B cell (primary cell): Measurements from ENCODE around the gene TFAP2C. TPM values are rescaled to one million over a fixed set of nuclear protein-coding genes. Genes with fewer than 3 reads are reported as not detected.

Experiments used
- ATAC-seq: fragments of 200-7000 bp; cut with Tn5 transposase; one replicate; pipeline ENCODE4 v1.10.0; 2021; ENCODE audit warnings: low read depth, mild to moderate bottlenecking, moderate number of reproducible peaks, moderate library complexity
- CTCF ChIA-PET: fragments of 350-600 bp; sonication (Branson Sonifier 250); formaldehyde crosslinking; loops from one replicate; lab custom pipeline; 2021; ENCODE audit warnings: antibody characterized with exemption, inconsistent platforms; lab: Charles Lee
- POLR2A ChIA-PET: fragments of 350-600 bp; sonication (Branson Sonifier 250); formaldehyde crosslinking; loops from one replicate; lab custom pipeline; 2021; ENCODE audit warnings: antibody characterized with exemption; lab: Charles Lee
- DNase-seq: peaks from one replicate; pipeline ENCODE4 v3.0.0; 2013
- H2AFZ ChIP-seq: 2 replicates; pipeline ENCODE4 v1.6.1; 2012; ENCODE audit warnings: mild to moderate bottlenecking, low read depth, low read length; ENCODE audit not compliant: insufficient read depth, poor library complexity, severe bottlenecking
- H3K27ac ChIP-seq, 2 donors: 1 replicate in 1 of 2; 2 replicates in 1 of 2; pipeline ENCODE4 v1.5.1; 2012 to 2013; ENCODE audit warnings: low read length in 2 of 2, mild to moderate bottlenecking in 2 of 2, moderate library complexity in 1 of 2
- H3K27me3 ChIP-seq, 4 experiments: fragments of 200-600 bp in 1 of 4; sonication (generic) in 1 of 4; replicated peaks in 1 of 4; 1 replicate in 2 of 4; 2 replicates in 2 of 4; pipeline versions ENCODE4 v1.6.1 to v1.7.0; 2013 to 2016; ENCODE audit warnings: low read length in 3 of 4, mild to moderate bottlenecking in 2 of 4, mixed read lengths in 1 of 4, moderate library complexity in 1 of 4; ENCODE audit not compliant: insufficient read depth in 4 of 4, control insufficient read depth in 3 of 4; ENCODE audit errors: control extremely low read depth in 1 of 4
- H3K36me3 ChIP-seq, 2 experiments: replicated peaks in 1 of 2; 1 replicate in 1 of 2; 2 replicates in 1 of 2; pipeline versions ENCODE4 v1.6.1 to v1.7.1; 2013; ENCODE audit warnings: low read length in 1 of 2; ENCODE audit not compliant: insufficient read depth in 2 of 2, control insufficient read depth in 1 of 2; ENCODE audit errors: control extremely low read depth in 1 of 2, extremely low read depth in 1 of 2
- H3K4me1 ChIP-seq, 2 donors: fragments of 200-600 bp in 1 of 2; sonication (generic) in 1 of 2; 1 replicate in 1 of 2; 2 replicates in 1 of 2; pipeline versions ENCODE4 v1.5.1 to v1.6.1; 2013 to 2017; ENCODE audit warnings: low read length in 2 of 2; ENCODE audit not compliant: control insufficient read depth in 2 of 2, insufficient read depth in 2 of 2
- H3K4me2 ChIP-seq: replicated peaks from 2 replicates; pipeline ENCODE3; 2012; ENCODE audit warnings: mild to moderate bottlenecking, low read depth, low read length; ENCODE audit not compliant: poor library complexity, severe bottlenecking
- H3K4me3 ChIP-seq, 5 experiments: fragments of 200-600 bp in 1 of 5; sonication (generic) in 1 of 5; 1 replicate in 3 of 5; 2 replicates in 2 of 5; pipeline versions ENCODE4 v1.5.1 to v1.7.0; 2011 to 2016; ENCODE audit warnings: low read length in 4 of 5, mild to moderate bottlenecking in 4 of 5, low read depth in 2 of 5, control low read depth in 1 of 5, moderate library complexity in 1 of 5; ENCODE audit not compliant: insufficient read depth in 1 of 5; ENCODE audit errors: control extremely low read depth in 1 of 5, extremely low read depth in 1 of 5
- H3K79me2 ChIP-seq: fragments of 200-600 bp; sonication (generic); one replicate; pipeline ENCODE4 v1.6.0; 2016; ENCODE audit warnings: low read length; ENCODE audit not compliant: control insufficient read depth, insufficient read depth
- H3K9ac ChIP-seq: fragments of 200-600 bp; sonication (generic); 2 replicates; pipeline ENCODE4 v1.6.1; 2017; ENCODE audit warnings: mild to moderate bottlenecking, low read length, moderate library complexity
- H3K9me3 ChIP-seq, 3 donors: one replicate each; pipeline versions ENCODE4 v1.6.1 to v1.7.1; 2013; ENCODE audit warnings: low read length in 2 of 3; ENCODE audit not compliant: control insufficient read depth in 2 of 3, insufficient read depth in 1 of 3; ENCODE audit errors: control extremely low read depth in 1 of 3
- H4K20me1 ChIP-seq: 2 replicates; pipeline ENCODE4 v1.6.0; 2012; ENCODE audit warnings: mild to moderate bottlenecking, low read length; ENCODE audit not compliant: insufficient read depth, control insufficient read depth, poor library complexity, severe bottlenecking
- H3K27ac Mint-ChIP-seq: one replicate; pipeline ENCODE4 v1.8.0; 2021; ENCODE audit warnings: mixed read lengths
- H3K27me3 Mint-ChIP-seq: one replicate; pipeline ENCODE4 v1.8.0; 2021; ENCODE audit warnings: mixed read lengths
- H3K4me1 Mint-ChIP-seq: one replicate; pipeline ENCODE4 v1.8.0; 2021; ENCODE audit warnings: mixed read lengths
- H3K4me3 Mint-ChIP-seq: one replicate; pipeline ENCODE4 v1.8.0; 2021; ENCODE audit warnings: mixed read lengths
- H3K9me3 Mint-ChIP-seq: one replicate; pipeline ENCODE4 v1.8.0; 2022; ENCODE audit warnings: mixed read lengths; ENCODE audit not compliant: insufficient read depth
- EZH2 ChIP-seq: IDR thresholded peaks from 2 replicates; pipeline ENCODE4 v1.6.1; 2012; ENCODE audit warnings: borderline replicate concordance, low read depth, mild to moderate bottlenecking, moderate library complexity, low read length; ENCODE audit not compliant: insufficient read depth, poor library complexity, severe bottlenecking
- WGBS: methylation state at CpG from one replicate; pipeline ENCODE4 v1.1.5; 2013; ENCODE audit warnings: missing lambda C conversion rate; ENCODE audit not compliant: insufficient coverage; 5-methylcytosine and 5-hydroxymethylcytosine counted together
- intact Hi-C: fragments of 100-400 bp; cut with micrococcal nuclease; formaldehyde crosslinking; loops from one replicate; pipeline ENCODE4 v1.10.0; 2022
- polyA plus RNA-seq: library from polyadenylated mRNA; depleted of rRNA; stranded (reverse); fragments of >200 nt; gene quantifications from 2 replicates; pipeline ENCODE4 v1.2.3, GENCODE V29; 2012
- total RNA-seq, 2 donors: library from RNA; stranded (reverse); fragments of 120-200 nt in 1 of 2; gene quantifications; 1 replicate in 1 of 2; 2 replicates in 1 of 2; pipeline versions ENCODE4 v1.2.3 to v1.2.4, GENCODE V29; 2013 to 2022
- TF ChIP-seq, protein P1 (sequence below): fragments of 200-600 bp; IDR thresholded peaks from one replicate; pipeline ENCODE4 v1.8.0; 2022; ENCODE audit warnings: antibody characterized with exemption, mild to moderate bottlenecking

The TFAP2C gene
- total and polyA plus RNA-seq, 2 donors (not counting 1 experiment from before 2014, with no cell fraction given): not detected

DNA sequence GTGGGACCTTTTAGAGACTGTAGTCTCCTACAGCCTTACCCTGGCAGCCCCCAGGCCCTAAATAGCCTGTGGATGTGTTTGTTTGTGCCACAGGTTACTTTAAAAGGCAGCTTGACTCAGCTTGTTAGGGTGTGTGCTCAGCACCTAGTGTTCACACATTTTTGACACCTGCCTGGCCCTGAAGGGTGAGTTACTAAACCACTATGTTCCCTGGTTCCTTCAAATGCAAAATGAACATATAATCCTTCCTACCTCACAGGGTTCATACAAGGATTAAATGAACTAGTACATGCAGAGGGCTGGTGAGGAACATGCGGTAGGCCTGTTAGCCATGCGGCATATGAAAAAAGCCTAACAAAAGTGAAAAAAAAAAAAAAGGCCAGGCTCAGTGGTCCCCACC is 14.9 kb upstream of the TFAP2C start:
- intact Hi-C loops: no loop called here
- Histone ChIP-seq H2AFZ (no peak overlapping the region), H3K9me3 (peaks cover 0 to 3% (median 0%) of the 10 kb centered on the region in 3 donors), H3K27me3 (no peaks in the 10 kb centered on the region), H3K4me2 (no peak overlapping the region), H3K4me3 (no peak overlapping the region), H3K9ac (no peak overlapping the region), H3K36me3 (no peaks in the 10 kb centered on the region), H3K27ac (no peak overlapping the region), H4K20me1 (no peaks in the 10 kb centered on the region), H3K79me2 (no peaks in the 10 kb centered on the region), H3K4me1 (no peaks in the 10 kb centered on the region)
- no peaks in the 10 kb centered on the region for H3K27me3 Mint-ChIP-seq
- H3K4me1 Mint-ChIP-seq: no peaks in the 10 kb centered on the region
- ChIA-PET CTCF (no interaction called here), POLR2A (no interaction called here)
- H3K9me3 Mint-ChIP-seq: no peaks in the 10 kb centered on the region
- no peak overlapping the region for H3K27ac Mint-ChIP-seq
- no peak for DNase-seq
- no peak overlapping the region for H3K4me3 Mint-ChIP-seq
- TF ChIP-seq EZH2: no peak
- TF ChIP-seq, protein P1, sequence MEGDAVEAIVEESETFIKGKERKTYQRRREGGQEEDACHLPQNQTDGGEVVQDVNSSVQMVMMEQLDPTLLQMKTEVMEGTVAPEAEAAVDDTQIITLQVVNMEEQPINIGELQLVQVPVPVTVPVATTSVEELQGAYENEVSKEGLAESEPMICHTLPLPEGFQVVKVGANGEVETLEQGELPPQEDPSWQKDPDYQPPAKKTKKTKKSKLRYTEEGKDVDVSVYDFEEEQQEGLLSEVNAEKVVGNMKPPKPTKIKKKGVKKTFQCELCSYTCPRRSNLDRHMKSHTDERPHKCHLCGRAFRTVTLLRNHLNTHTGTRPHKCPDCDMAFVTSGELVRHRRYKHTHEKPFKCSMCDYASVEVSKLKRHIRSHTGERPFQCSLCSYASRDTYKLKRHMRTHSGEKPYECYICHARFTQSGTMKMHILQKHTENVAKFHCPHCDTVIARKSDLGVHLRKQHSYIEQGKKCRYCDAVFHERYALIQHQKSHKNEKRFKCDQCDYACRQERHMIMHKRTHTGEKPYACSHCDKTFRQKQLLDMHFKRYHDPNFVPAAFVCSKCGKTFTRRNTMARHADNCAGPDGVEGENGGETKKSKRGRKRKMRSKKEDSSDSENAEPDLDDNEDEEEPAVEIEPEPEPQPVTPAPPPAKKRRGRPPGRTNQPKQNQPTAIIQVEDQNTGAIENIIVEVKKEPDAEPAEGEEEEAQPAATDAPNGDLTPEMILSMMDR: no peak
- 100% methylated on average over 2 of the region's 2 CpGs for WGBS
- ATAC-seq: no peak

DNA sequence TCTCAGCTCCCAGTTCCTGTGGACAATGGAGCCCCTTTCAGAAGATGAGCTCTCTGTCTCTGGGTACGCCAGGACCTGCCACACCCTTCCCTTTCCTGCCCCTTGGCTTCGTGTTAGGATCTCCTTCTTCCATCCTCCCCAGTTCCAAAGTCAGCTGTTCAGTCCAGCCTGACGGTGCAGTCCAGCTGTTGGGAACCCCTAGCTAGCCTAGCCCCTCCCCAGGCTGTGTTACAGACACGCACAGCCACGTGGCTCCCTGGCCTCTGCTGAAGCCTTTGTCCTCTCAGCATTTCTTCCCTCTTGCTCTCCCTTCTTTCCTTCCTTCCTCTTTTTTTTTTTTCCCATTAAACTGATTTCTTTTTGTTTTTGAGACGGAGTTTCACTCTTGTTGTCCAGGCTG is 12.4 kb upstream of the TFAP2C start:
- Mint-ChIP-seq H3K4me1 (no peaks in the 10 kb centered on the region), H3K27me3 (peaks cover 5% of the 10 kb centered on the region), H3K27ac (no peak overlapping the region), H3K9me3 (no peaks in the 10 kb centered on the region), H3K4me3 (no peak overlapping the region)
- DNase-seq (no peak), ATAC-seq (no peak)
- intact Hi-C loops: no loop called here
- Histone ChIP-seq H3K4me3 (no peak overlapping the region), H3K4me2 (no peak overlapping the region), H3K27ac (no peak overlapping the region), H2AFZ (no peak overlapping the region), H3K9me3 (no peaks in the 10 kb centered on the region), H3K27me3 (no peaks in the 10 kb centered on the region), H3K9ac (no peak overlapping the region), H3K36me3 (no peaks in the 10 kb centered on the region), H3K4me1 (no peaks in the 10 kb centered on the region), H4K20me1 (no peaks in the 10 kb centered on the region), H3K79me2 (no peaks in the 10 kb centered on the region)
- POLR2A ChIA-PET: no interaction called here
- CTCF ChIA-PET: no interaction called here
- TF ChIP-seq, protein P1: no peak
- TF ChIP-seq EZH2: no peak
- WGBS: 47% methylated on average over 6 of the region's 6 CpGs
